K562 (cell line): Measurements from ENCODE around the gene ORAI2. TPM values are rescaled to one million over a fixed set of nuclear protein-coding genes. Genes with fewer than 3 reads are reported as not detected.

ENCODE experiments used
- BMI1 ChIP-seq: fragments of 150-350 bp; IDR thresholded peaks from 2 replicates; pipeline ENCODE4 v1.6.1; 2014; ENCODE audit warnings: low read length
- EP300 ChIP-seq: IDR thresholded peaks from 2 replicates; pipeline ENCODE4 v1.6.1; 2012; ENCODE audit warnings: low read length, improper control_type of control experiment
- FOS ChIP-seq: IDR thresholded peaks from 3 replicates; pipeline ENCODE4 v1.6.1; 2011; ENCODE audit not compliant: insufficient read length; ENCODE audit errors: extremely low read depth
- HDAC6 ChIP-seq: IDR thresholded peaks from 2 replicates; pipeline ENCODE4 v1.6.1; 2012; ENCODE audit warnings: low read depth, mild to moderate bottlenecking, control low read depth, inconsistent platforms, low read length, moderate library complexity
- RCOR1 ChIP-seq, 2 experiments: IDR thresholded peaks; 2 replicates each; pipeline ENCODE4 v1.6.1; 2012; ENCODE audit warnings: low read depth in 2 of 2, low read length in 2 of 2, borderline replicate concordance in 1 of 2, improper control_type of control experiment in 1 of 2
- TAL1 ChIP-seq: fragments of 450-650 bp; IDR thresholded peaks from 2 replicates; pipeline ENCODE4 v1.6.1; 2016; ENCODE audit warnings: mild to moderate bottlenecking
- ZBTB8A ChIP-seq: fragments of 450-650 bp; IDR thresholded peaks from 2 replicates; pipeline ENCODE4 v1.6.1; 2018; ENCODE audit warnings: mild to moderate bottlenecking, moderate library complexity; ENCODE audit not compliant: partially characterized antibody
- ZNF324 ChIP-seq: fragments of 250-450 bp; sonication (Bioruptor Pico); IDR thresholded peaks from 2 replicates; pipeline ENCODE4 v1.4.0; 2020; ENCODE audit warnings: mild to moderate bottlenecking
- polyA plus RNA-seq, 8 experiments: library from polyadenylated mRNA; depleted of rRNA in 4 of 8; stranded (reverse) in 5 of 8; unstranded in 3 of 8; fragments of >200 nt; fragmentation: Nextera tagmentation in 2 of 8; fragmentation: Illumina TruSeq in 1 of 8; extraction: Ambion mirVana in 2 of 8; extraction: Trizol in 1 of 8; gene quantifications; 2 replicates each; pipeline versions ENCODE4 v1.2.1 to v1.2.3, GENCODE V29; 2011 to 2014; ENCODE audit warnings: inconsistent platforms in 1 of 8, missing spikeins in 1 of 8
- total RNA-seq, 7 experiments: library from RNA; depleted of rRNA in 6 of 7; stranded (reverse); fragments of >200 nt in 6 of 7; fragmentation: Illumina TruSeq in 2 of 7; extraction: Trizol in 2 of 7; gene quantifications; 2 replicates each; pipeline versions ENCODE4 v1.2.1 to v1.2.3, GENCODE V29; 2011 to 2021; ENCODE audit warnings: low replicate concordance in 1 of 7
- TF ChIP-seq, protein P1 (sequence below): fragments of 250-450 bp; sonication (Bioruptor Pico); IDR thresholded peaks from 2 replicates; pipeline ENCODE4 v1.4.0; 2020; ENCODE audit warnings: mild to moderate bottlenecking, moderate library complexity
- TF ChIP-seq, protein P2 (sequence below): fragments of 250-450 bp; sonication (Bioruptor Pico); IDR thresholded peaks from 2 replicates; pipeline ENCODE4 v1.5.0; 2021; ENCODE audit warnings: mild to moderate bottlenecking, moderate library complexity
- TF ChIP-seq, protein P3 (sequence below): conservative IDR thresholded peaks from 2 replicates; pipeline ENCODE4 v1.6.1; 2011; ENCODE audit warnings: low read depth, mild to moderate bottlenecking, low read length; ENCODE audit not compliant: control insufficient read depth
- TF ChIP-seq, protein P4 (sequence below), 2 experiments: fragments of 450-650 bp in 1 of 2; sonication (generic) in 1 of 2; formaldehyde crosslinking in 1 of 2; IDR thresholded peaks in 1 of 2; conservative IDR thresholded peaks in 1 of 2; 2 replicates each; pipeline versions ENCODE4 v1.6.1 to v1.8.1; 2016 to 2023; ENCODE audit warnings: mild to moderate bottlenecking in 2 of 2, moderate library complexity in 2 of 2, inconsistent platforms in 1 of 2, missing genetic modification reagents in 1 of 2

ORAI2 gene
- total and polyA plus RNA-seq, 9 of the 15 experiments (the other 6 are each of a cell fraction or from before 2014, with no cell fraction given) = 1.1 to 27.7 (median 9.2) TPM

DNA sequence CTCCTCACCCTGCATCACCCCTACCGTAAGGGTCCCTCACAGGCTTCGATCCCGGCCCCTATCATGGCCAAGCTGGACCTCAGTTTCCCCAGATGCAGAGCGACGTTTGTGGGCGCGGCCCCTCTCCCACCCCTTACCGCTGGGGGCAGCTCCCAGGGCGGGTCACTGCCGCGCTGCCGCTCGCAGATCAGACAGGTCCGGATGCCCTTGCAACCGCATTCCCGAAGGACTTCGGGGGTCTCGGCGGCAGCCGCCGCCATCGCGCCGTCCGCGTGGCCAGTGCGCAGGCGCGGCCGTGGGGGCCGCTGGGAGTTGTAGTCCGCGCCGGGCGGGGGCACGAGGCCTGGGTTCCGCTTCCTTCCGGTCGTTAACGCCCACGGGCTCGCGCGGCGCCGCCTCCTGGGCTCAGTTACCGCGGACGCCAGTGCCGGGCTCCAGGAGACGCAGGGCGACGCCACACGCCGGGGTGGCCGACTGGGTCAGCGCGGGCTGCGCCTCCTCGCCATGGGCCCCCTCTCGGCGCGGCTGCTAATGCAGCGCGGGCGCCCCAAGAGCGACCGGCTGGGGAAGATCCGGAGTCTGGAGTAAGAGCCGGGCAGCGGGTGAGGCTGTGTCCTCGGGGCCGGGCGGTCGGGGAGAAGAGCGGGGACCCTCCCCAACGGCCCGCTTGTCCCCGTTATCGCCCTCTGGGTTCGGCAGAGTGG, 31.4 kb downstream of the ORAI2 start, which contains the start of the genes ALKBH4 and LRWD1 (continued):
- TF ChIP-seq, protein P1, sequence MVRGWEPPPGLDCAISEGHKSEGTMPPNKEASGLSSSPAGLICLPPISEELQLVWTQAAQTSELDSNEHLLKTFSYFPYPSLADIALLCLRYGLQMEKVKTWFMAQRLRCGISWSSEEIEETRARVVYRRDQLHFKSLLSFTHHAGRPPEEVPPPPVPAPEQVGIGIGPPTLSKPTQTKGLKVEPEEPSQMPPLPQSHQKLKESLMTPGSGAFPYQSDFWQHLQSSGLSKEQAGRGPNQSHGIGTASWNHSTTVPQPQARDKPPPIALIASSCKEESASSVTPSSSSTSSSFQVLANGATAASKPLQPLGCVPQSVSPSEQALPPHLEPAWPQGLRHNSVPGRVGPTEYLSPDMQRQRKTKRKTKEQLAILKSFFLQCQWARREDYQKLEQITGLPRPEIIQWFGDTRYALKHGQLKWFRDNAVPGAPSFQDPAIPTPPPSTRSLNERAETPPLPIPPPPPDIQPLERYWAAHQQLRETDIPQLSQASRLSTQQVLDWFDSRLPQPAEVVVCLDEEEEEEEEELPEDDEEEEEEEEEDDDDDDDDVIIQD (CRISPR knock-in tag) = no peak
- TF ChIP-seq ZBTB8A (no peak), TAL1 (no peak), EP300 (peak; percentile 39), ZNF324 (CRISPR knock-in tag) (no peak), FOS (no peak), HDAC6 (no peak; the same call in 1 of the 2 replicates), BMI1 (no peak), RCOR1 (IDR thresholded peaks at IDR 0.05; ENCODE audit: borderline replicate concordance in 1 of 2, low read depth in 2 of 2, low read length in 2 of 2) (no peak)
- TF ChIP-seq, protein P2, sequence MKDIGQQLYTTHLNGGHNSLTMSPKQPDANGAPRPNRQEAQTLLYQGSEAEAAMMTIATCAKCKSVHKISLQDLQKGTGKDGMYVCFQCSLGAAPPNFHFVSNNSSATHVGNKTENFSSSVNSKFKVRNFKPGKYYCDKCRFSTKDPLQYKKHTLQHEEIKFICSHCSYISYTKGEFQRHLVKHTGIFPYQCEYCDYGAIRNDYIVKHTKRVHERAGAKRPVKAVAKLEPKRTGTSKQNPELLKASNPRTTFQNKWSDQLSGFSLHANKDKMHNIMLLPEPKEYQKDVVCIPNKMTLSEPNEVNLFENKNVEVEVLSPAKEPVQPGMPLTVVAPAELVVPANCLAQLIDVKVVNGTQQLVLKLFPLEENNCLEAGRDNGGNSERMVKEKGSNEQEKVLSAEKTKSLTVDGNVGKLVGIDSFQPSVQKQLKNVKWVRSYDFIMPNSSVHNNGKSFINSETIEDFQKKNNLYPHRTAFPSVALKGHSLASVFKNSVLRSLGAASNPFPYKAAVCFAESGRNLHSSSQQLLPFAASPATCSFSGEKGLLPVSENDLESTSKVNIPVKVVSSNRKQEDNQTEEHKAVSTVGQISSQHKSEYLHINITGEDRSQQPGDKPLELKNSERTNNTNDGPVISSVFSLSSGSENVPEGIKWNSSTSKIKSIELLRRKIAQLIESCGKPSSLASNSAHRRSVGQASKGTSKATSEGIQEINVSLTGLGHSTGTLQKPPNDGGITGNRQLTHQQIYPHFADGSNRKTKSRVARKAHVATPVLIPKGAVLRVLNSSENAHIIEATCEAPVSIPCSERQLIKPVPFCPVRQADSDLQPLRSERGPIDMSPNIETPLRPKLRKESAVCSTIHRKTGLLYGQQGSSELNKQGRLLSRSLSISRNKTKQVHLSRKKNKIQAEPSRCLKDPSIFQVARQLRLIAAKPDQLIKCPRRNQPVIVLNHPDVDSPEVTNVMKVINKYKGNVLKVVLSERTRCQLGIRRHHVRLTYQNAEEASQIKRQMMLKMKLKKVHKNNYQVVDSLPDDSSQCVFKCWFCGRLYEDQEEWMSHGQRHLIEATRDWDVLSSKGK (CRISPR knock-in tag) = no peak
- TF ChIP-seq, protein P3, sequence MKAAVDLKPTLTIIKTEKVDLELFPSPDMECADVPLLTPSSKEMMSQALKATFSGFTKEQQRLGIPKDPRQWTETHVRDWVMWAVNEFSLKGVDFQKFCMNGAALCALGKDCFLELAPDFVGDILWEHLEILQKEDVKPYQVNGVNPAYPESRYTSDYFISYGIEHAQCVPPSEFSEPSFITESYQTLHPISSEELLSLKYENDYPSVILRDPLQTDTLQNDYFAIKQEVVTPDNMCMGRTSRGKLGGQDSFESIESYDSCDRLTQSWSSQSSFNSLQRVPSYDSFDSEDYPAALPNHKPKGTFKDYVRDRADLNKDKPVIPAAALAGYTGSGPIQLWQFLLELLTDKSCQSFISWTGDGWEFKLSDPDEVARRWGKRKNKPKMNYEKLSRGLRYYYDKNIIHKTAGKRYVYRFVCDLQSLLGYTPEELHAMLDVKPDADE = peak; percentile 99
- TF ChIP-seq, protein P4, sequence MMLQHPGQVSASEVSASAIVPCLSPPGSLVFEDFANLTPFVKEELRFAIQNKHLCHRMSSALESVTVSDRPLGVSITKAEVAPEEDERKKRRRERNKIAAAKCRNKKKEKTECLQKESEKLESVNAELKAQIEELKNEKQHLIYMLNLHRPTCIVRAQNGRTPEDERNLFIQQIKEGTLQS (IDR thresholded peaks at IDR 0.05) = no peak
- TF ChIP-seq, protein P4 (CRISPR knock-in tag; conservative IDR thresholded peaks at IDR 0.05) = peak; percentile 43; the same call in 1 of the 2 replicates
